Psoas muscle (tissue), 8 donors: ENCODE measurements around the gene TMEM222. TPM values are rescaled to one million over a fixed set of nuclear protein-coding genes. Genes with fewer than 3 reads are reported as not detected.
A peak's percentile ranks its signal among the peaks of the same experiment; 100 is the strongest.

Experiments
- ATAC-seq, 4 donors: fragments of 200-7000 bp; cut with Tn5 transposase; one replicate each; pipeline ENCODE4 v1.9.1; 2020; ENCODE audit warnings: moderate library complexity in 3 of 4, mild to moderate bottlenecking in 2 of 4
- DNase-seq, 2 donors: peaks; one replicate each; pipeline ENCODE4 v3.0.0-alpha.2; 2020
- H3K27ac ChIP-seq: fragments of 200-600 bp; one replicate; pipeline ENCODE4 v1.8.0; 2022
- H3K27me3 ChIP-seq, 3 donors: fragments of 200-600 bp in 1 of 3; one replicate each; pipeline versions ENCODE4 v1.6.1 to v1.8.0; 2013 to 2022; ENCODE audit warnings: low read length in 2 of 3, mild to moderate bottlenecking in 2 of 3, moderate library complexity in 1 of 3; ENCODE audit not compliant: insufficient read depth in 3 of 3
- H3K36me3 ChIP-seq, 2 donors: fragments of 200-600 bp in 1 of 2; one replicate each; pipeline versions ENCODE4 v1.6.1 to v1.8.0; 2013 to 2022; ENCODE audit warnings: low read depth in 1 of 2, mild to moderate bottlenecking in 1 of 2, moderate library complexity in 1 of 2; ENCODE audit not compliant: insufficient read depth in 1 of 2
- H3K4me1 ChIP-seq: fragments of 200-600 bp; one replicate; pipeline ENCODE4 v1.8.0; 2022
- H3K4me3 ChIP-seq: fragments of 200-600 bp; one replicate; pipeline ENCODE4 v1.8.0; 2022; ENCODE audit warnings: mild to moderate bottlenecking
- H3K9me3 ChIP-seq: fragments of 200-600 bp; one replicate; pipeline ENCODE4 v1.8.0; 2022
- CTCF ChIP-seq: fragments of 200-600 bp; IDR thresholded peaks from one replicate; pipeline ENCODE4 v1.8.0; 2022; ENCODE audit warnings: antibody characterized with exemption
- WGBS, 3 donors: extraction: QIAGEN DNeasy Blood & Tissue Kit; methylation state at CpG; one replicate each; pipeline versions ENCODE4 v1.1.6 to v1.1.7; 2013; 5-methylcytosine and 5-hydroxymethylcytosine counted together
- intact Hi-C, 2 donors: fragments of 100-400 bp; cut with DNase I; formaldehyde crosslinking; loops; one replicate each; pipeline versions ENCODE4 v1.11.0 to v1.14.2; 2022
- long read RNA-seq, 2 donors: library from polyadenylated mRNA; unstranded; transcript quantifications; one replicate each; pipeline ENCODE4 v2.0.0, GENCODE V29; 2021
- polyA plus RNA-seq, 3 donors: library from polyadenylated mRNA; stranded (reverse); fragments of 200-250 nt; gene quantifications; one replicate each; pipeline ENCODE4 v1.2.3, GENCODE V29; 2013
- total RNA-seq, 4 donors: library from RNA; stranded (reverse); fragmentation: NEBNext Ultra II Directional in 2 of 4; extraction: Animal tissue kit (Norgen Biotek cat#: 25700) in 2 of 4; gene quantifications; one replicate each; pipeline versions ENCODE4 v1.2.1 to v1.2.4, GENCODE V29; 2021 to 2023
- donor health status: healthy with polysubstance abuse.
- donor health status: DM: no; HTN: no; CAD: no; lungs with moderate emphysema.
- donor health status: Bipolar disorder and iron deficiency.
- donor health status: healthy.
- donor health status: DM: yes; HTN: yes; CAD: no.
- donor health status: DM: no; HTN: no; CAD: no.
- donor health status: DM: no; HTN: no; CAD: no.
- donor health status: DM: yes; HTN: yes; CAD: no.

The TMEM222 gene
- total RNA-seq (10 to 100 TPM; 20.7 to 35.0 (median 23.8) TPM), polyA plus RNA-seq (10 to 100 TPM; 30.8 to 50.2 (median 40.6) TPM)
- long read RNA-seq, donor 1, transcript TMEM222-211 (6 exons, 1,613 nt): major isoform, 11 of 12 reads
- long read RNA-seq, donor 1, partial matches to known transcripts: 1 of 12 reads
- long read RNA-seq, donor 1, other reads (novel, unspliced or antisense): 0 of 12 reads
- long read RNA-seq, donor 2, transcript TMEM222-211 (6 exons, 1,613 nt): major isoform, 39 of 53 reads
- long read RNA-seq, donor 2, partial matches to known transcripts: 2 of 53 reads
- long read RNA-seq, donor 2, other reads (novel, unspliced or antisense): 6 of 53 reads

- H3K4me3 ChIP-seq: peak within 1 kb of the TSS; percentile 99
Measured at GRCh38 chr1:27321813-27322568, at the start of gene TMEM222. TSS of gene TMEM222 (plus strand) at chr1:27322163. CDS start at chr1:27322198, 35 bp downstream.

GRCh38 chr1:27274204-27274603 is 47.8 kb upstream of the TMEM222 start:
- no peak for DNase-seq

More at GRCh38 chr1:27321813-27322568, at the start of gene TMEM222:
- Histone ChIP-seq H3K27ac (peak within 1 kb of the TSS; percentile 93), H3K27me3 (peaks cover 0 to 19% (median 0%) of the 10 kb centered on the region in 3 donors), H3K4me1 (peaks cover 27% of the 10 kb centered on the region), H3K36me3 (peaks cover 2 to 23% of the 10 kb centered on the region in 2 donors), H3K9me3 (no peaks in the 10 kb centered on the region)
- peak; percentile 99 for ATAC-seq
- WGBS, 3 donors: 0% methylated on average over 62 to 67 of the region's 67 CpGs
- peak; percentile 99 for DNase-seq
- TF ChIP-seq CTCF: peak; percentile 17
- intact Hi-C loops: loop anchor here in 1 of 2 donors (5.0 kb wide), 1 partner anchor 35 kb away; no protein-coding TSS in a partner anchor

GRCh38 chr1:27275696-27276095 is 46.3 kb upstream of the TMEM222 start:
- DNase-seq (no peak), ATAC-seq (no peak)
- intact Hi-C loops: no loop called here
- H3K4me1 ChIP-seq: no peaks in the 10 kb centered on the region
- H3K27me3 ChIP-seq: no peaks in the 10 kb centered on the region
- no peak overlapping the region for H3K4me3 ChIP-seq
- no peak overlapping the region for H3K27ac ChIP-seq
- TF ChIP-seq CTCF: no peak
- peaks cover 0 to 14% of the 10 kb centered on the region in 2 donors for H3K36me3 ChIP-seq
- no peaks in the 10 kb centered on the region for H3K9me3 ChIP-seq
- 63 to 83% (median 64%) methylated on average over 3 of the region's 3 CpGs for WGBS, 3 donors

More at GRCh38 chr1:27274204-27274603, 47.8 kb upstream of the TMEM222 start:
- intact Hi-C loops: no loop called here
- no peaks in the 10 kb centered on the region for H3K4me1 ChIP-seq
- TF ChIP-seq CTCF: no peak
- ATAC-seq: no peak
- H3K27ac ChIP-seq: no peak overlapping the region
- no peak overlapping the region for H3K4me3 ChIP-seq
- H3K27me3 ChIP-seq: no peaks in the 10 kb centered on the region
- H3K36me3 ChIP-seq: peaks cover 0 to 14% of the 10 kb centered on the region in 2 donors
- WGBS, 3 donors: 90 to 100% (median 93%) methylated on average over 1 of the region's 1 CpG
- no peaks in the 10 kb centered on the region for H3K9me3 ChIP-seq

GRCh38 chr1:27284425-27285273 is 37.3 kb upstream of the TMEM222 start:
- peak; percentile 76 to 94 (median 88) for ATAC-seq
- H3K36me3 ChIP-seq: peaks cover 4 to 53% of the 10 kb centered on the region in 2 donors
- no peaks in the 10 kb centered on the region for H3K9me3 ChIP-seq
- no peak overlapping the region for H3K4me3 ChIP-seq
- 50 to 54% (median 50%) methylated on average over 11 of the region's 11 CpGs for WGBS, 3 donors
- peak; percentile 79 to 88 for DNase-seq
- no peaks in the 10 kb centered on the region for H3K27me3 ChIP-seq
- no peak overlapping the region for H3K27ac ChIP-seq
- TF ChIP-seq CTCF: peak; percentile 88
- no peaks in the 10 kb centered on the region for H3K4me1 ChIP-seq
- intact Hi-C loops: loop anchor here (1.0 to 10.0 kb wide), 5 partner anchors 86 to 240 kb away; no protein-coding TSS in a partner anchor
